ENCODE measurements around the gene CXXC5. TPM values are rescaled to one million over a fixed set of nuclear protein-coding genes. Genes with fewer than 3 reads are reported as not detected.
"Not testable (repeated sequence)": the region's sequence is repeated elsewhere in the genome, so short reads cannot be mapped to it uniquely, and the experiment has no call there.

CXXC5 gene
- total RNA-seq, 1 experiment from 2014 or later = 39.8 TPM

DNA sequence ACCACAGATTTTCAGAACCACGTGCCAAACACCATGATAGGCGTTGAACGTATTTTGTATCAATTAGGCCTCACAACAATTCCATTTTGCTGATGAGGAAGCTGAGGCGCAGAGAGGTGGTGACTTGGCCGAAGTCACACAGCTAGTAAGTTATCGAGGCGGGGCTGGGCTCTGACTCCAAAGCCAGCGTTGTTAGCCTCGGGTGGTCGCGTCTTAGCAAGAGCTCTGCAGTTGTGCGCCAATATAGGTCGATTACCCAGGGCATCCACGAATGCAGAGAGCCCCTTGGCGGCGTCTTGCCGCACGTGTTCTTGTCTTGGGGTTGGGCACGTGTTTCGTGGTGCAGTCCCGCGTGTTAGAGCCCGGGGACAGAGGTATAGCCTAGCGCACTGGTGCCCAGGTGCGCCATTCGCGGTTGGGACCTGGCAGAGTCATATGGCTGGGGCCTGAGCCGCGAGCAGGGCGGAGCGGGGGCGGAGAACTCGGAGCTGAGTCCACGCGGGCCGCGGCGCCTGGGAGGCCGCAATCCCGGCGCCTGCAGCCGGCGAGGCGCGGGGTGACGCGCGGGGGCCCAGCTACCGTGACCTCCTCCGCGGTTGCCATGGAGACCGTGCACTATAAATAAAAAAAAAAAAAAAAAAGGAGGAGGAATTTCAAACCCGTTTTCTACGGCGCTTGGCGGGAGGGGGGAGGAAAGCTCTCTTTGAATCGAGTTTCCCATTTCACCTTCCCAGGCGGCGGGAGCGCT lies 62.3 kb downstream of the CXXC5 start:
- DNase-seq (ENCODE audit: low read depth) = peak; percentile 62

DNA sequence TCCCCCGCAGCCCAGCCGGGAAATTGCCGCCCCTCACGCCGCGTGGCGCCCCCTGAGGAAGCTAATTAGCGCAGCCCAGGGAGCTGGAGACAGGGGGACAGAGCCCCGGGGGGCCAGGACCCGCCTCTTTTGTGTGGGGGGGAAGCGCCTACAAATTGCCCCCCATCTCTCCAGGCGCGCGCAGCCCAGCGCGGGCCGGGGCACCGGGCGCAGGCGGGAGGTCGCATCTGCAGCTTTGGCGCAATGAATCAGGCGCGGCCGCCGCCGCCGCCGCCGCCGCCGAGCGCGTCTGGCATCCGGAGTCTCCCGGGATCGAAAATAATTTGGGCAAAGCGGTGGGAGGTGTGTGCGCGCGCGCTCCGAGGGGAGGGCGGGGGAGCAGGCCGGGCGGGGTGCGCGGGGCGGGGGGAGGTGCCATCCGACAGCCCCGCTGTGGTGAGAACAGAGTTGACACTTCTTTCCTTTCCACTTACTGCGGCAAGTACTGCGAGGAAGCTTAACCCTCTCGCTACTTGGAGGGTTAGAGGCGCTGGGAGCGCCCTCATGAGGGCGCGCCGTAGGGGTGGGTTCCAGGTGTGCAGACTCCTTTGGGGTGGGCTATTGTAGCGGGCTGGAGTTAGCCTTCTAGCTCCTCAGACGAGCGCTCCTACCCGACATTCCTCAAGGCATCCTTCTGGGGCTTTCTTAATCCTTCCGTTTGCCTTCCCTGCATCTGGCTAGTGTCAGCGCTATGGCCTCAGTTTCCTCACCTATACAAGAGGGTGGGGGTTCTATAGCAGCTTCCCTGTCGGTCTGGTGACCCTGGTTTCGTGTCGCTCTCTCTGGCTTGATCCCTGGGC lies 63.1 kb downstream of the CXXC5 start:
- peak; percentile 35 for DNase-seq (ENCODE audit: low read depth)

DNA sequence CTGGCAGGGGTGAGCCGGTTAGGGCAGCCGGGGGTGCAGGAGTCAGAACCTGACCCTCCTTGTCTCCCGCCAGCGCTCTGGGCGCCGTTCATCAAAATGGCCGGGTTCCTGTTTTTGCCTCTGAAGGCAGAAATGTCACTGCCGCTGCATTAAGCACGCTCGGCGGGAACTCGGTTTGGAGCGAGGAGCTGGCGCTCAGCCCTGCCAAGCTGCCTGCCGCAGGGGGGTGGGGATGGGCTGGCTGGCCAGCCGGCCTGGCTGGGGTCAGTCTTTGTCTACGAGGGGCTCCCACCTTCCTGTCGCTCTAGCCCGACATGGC lies 63.7 kb downstream of the CXXC5 start:
- no peak for DNase-seq (ENCODE audit: low read depth)

DNA sequence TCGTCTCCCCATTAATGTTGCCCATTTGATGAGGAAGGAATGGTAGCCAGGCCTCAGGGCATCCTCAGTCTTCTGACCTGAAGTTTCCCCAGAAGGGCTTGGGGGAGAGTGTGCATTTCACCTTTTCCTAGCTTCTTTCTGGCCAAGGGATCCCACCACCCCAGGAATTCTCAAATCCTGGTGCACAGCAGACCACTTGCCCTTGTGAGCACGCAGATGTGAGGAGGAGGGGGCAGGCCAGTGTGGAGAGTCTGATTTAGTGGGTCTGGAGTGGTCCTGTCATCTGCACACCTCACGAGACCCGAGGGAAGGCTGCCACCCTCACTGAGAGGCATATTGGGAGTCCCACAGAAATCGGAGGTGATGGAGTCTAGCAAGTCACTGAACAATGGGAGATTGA lies 64.3 kb downstream of the CXXC5 start:
- no peak for DNase-seq (ENCODE audit: low read depth)

DNA sequence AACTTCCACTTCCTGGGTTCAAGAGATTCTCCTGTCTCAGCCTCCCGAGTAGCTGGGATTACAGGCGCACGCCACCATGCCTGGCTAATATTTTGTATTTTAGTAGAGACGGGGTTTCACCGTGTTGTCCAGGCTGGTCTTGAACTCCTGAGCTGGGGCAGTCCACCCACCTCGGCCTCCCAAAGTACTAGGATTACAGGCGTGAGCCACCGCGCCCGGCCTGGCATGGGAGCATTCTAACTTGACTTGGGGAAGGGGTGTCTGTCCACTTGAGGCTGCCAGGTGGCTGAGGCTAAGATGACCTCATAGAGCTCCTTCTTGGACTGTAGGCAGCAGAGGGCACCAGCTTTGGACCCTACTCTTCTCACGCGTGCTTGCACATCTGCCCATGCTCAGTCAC lies 65.7 kb downstream of the CXXC5 start:
- DNase-seq (ENCODE audit: low read depth) = not testable (repeated sequence)

DNA sequence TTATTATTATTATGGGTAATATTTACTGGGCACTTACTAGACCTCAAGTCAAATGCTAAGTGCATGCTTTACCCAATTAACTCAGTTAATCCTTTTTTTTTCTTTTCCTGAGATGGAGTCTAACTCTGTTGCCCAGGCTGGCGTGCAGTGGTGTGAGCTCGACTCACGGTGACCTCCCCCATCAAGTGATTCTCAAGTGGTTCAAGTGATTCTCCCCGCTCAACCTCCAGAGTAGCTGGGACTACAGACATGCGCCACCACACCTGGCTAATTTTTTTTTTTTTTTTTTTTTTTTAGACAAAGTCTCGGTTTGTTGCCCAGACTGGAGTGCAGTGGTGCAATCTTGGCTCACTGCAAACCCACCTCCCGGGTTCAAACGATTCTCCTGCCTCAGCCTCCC lies 69.1 kb downstream of the CXXC5 start:
- DNase-seq (ENCODE audit: low read depth) = no peak

DNA sequence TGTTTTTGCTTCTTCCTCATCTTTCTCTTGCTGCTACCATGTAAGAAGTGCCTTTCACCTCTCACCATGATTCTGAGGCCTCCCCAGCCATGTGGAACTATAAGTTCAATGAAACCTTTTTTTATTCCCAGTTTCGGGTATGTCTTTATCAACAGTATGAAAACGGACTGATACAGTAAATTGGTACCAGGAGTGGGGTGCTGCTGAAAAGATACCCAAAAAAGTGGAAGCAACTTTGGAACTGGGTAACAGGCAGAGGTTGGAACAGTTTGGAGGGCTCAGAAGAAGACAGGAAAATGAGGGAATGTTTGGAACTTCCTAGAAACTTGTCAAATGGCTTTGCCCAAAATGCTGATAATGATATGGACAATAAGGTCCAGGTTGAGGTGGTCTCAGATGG lies 70.3 kb downstream of the CXXC5 start:
- DNase-seq (ENCODE audit: low read depth) = not testable (repeated sequence)

DNA sequence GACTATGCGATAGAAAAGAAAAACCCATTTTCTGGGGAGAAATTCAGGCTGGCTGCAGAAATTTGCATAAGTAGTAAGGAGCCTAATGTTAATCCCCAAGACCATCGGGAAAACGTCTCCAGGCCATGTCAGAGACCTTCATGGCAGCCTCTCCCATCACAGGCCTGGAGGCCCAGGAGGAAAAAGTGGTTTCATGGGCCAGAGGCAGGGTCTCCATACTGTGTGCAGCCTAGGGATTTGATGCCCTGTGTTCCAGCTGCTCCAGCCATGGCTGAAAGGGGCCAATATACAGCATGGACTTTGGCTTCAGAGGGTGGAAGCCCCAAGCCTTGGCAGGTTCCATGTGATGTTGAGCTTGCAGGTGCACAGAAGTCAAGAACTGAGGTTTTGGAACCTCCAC lies 71.8 kb downstream of the CXXC5 start:
- not testable (repeated sequence) for DNase-seq (ENCODE audit: low read depth)

DNA sequence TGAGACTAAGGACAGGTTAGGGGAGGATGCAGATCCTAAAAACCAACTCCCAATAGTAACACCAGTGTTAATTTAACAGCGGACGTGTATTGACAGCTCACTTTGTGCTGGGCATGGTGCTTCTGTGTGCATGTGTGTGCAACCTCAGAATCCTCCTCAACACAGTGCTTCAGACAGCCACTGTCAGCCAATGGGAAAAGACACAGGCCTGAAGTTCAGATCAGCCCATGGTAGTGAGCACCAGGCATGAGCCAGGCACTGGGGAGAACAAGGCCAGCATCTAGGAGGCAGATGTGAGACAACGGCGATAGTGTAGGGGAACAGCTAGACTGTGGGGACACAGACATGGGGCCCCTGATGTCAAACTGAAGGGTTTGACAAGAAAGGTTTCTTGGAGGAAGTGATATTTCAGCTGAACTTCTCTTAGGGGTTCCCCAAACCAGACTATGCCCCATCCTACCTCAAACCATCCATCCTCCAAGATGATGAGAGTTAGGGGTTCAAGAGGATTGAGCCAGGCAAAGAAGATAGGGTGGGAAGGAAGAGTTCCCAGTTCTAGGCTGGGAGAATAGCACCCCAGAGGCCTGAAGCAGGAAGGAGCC lies 75.9 kb downstream of the CXXC5 start:
- DNase-seq (ENCODE audit: low read depth) = no peak

DNA sequence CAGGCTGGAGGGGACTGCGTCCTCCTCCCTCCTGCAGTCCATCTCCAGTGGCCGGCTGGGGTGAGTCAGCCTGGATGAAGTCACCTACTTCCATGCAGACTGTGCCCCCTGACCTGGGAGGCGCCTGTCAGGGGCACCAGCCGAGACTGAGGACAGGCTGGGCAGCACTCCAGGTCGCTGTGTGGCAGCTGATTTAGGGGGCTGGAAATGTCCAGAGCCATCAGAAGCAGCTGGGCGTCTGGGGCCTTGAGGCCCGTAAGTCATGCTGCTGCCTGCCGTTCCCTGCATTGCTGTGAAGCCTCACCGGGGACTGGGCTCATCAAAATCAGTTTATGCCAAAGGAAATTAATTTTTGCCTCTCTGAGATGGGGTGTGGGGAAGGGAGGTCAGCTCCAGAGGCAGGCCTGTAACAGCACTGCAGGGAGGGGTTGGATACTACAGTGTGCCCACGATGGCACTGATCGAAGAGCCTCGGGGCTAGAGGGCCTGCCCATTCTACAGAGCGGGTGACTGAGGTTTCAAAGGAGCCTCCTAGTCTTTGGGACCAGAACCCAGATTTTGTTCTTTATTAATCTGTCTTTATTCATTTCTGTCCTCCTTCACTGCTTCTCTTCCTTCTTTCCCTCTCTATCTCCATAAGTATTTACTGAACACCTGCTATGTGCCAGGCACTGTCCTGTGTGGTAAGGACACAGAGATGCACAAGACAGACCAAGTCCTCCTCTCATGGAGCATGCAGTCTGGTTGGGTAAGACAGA lies 77.1 kb downstream of the CXXC5 start:
- peak; percentile 91 for DNase-seq (ENCODE audit: low read depth)

DNA sequence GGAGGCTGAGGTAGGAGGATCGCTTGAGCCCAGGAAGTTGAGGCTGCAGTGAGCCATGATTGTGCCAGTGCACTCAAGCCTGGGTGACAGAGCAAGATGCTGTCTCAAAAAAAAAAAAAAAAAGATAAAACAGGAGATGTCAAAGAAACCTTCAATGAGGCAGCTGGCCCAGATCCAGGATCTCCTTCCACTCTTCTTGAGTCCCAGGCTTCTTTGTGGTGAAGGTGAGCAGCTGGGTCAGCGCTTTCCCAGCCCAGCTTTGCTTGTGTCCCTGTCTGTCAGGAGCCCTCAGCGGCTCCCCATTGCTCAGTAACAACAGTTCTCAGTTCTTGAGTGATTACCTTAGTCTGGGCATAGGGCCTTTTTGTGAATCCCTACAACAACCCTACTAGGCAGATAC lies 78.1 kb downstream of the CXXC5 start:
- DNase-seq (ENCODE audit: low read depth) = no peak

DNA sequence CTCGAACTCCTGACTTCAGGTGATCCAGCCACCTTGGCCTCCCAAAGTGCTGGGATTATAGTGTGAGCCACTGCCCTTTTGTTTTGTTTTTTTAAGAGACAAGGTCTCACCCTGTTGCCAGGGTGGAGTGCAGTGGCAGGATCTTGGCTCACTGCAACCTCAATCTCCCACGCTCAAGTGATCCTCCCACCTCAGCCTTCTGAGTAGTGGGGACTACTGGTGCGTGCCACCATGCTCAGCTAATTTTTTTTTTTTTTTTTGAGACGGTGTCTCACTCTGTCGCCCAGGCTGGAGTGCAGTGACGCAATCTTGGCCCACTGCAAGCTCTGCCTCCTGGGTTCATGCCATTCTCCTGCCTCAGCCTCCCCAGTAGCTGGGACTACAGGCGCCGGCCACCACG lies 79.5 kb downstream of the CXXC5 start:
- not testable (repeated sequence) for DNase-seq (ENCODE audit: low read depth)

DNA sequence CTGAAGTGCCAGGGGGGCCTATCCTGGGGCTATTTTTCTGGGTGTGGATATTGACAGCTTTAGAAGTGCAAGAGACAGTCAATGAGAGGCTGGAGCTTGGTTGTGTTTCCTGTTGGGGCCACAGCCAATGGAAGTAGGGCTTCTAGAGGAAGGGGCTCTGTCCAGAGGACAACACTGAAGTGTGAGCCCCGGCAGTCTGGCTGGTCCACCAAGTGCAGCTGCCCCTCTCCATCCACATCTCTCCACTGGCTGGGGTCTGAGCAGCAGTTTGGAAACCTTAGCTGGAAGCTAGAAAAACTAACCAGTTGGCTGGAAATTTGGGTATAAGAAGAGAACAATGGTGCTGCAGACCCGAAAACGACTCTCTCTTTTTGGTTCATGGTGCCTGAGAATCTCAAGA lies 83.1 kb downstream of the CXXC5 start:
- DNase-seq (ENCODE audit: low read depth) = no peak

DNA sequence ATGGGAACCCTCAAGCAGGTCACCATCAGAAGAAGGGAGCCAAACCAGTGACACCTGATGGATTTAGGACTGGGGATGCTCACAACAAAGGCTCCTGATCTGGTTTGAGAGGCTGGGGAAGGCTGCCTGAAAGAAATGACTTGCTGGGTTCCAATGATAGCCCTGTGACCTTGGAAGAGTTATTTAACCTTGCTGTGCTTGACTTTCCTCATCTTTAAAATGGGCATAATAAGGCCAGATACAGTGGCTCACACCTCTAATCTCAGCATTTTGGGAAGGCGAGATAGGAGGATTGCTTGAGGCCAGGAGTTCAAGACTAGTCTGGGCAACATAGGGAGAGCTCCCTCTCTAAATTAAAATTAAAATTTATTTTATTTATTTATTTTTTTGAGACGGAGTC lies 83.9 kb downstream of the CXXC5 start:
- no peak for DNase-seq (ENCODE audit: low read depth)

DNA sequence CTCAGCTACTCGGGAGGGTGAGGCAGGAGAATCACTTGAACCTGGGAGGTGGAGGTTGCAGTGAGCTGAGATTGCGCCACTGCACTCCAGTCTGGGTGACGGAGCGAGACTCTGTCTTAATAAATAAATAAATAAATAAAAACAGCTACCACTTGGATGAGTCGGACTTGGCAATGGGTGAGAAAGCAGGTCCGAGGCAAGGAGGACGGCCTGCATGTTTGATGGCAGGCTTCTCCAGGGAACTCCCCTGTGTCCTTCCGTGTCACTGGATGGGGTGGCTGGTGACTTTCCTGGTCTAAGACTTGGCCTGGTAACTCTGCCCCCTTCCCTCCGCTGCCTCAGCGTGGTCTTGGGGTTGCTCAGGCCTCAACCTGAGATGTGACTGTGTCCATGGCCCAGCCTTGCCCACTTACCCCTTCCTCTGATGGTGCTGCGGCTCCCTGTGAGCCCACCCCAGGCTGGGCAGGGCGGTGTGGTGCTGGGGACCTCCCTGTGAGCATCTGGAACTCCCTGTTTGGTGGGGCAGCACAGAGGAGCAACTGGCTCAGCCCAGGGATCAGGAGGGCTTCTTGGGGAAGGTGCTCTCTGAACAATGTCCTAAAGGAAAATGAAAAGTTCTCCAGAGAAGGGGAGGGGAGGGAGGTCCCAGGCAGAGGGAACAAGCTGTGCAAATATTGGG lies 85.0 kb downstream of the CXXC5 start:
- no peak for DNase-seq (ENCODE audit: low read depth)

Other genes with a start within 250 kb of the CXXC5 start
- gene SPATA24, start 244.3 kb upstream of the CXXC5 start, total RNA-seq (2014; rRNA removed; shearing (Covaris generic)) = 4.7 and 6.1 TPM in 2 replicates
- 8.7 and 10.3 TPM in 2 replicates for gene DNAJC18, start 208.8 kb upstream of the CXXC5 start, total RNA-seq (2014; rRNA removed; shearing (Covaris generic))
- 0.29 and 0.60 TPM in 2 replicates for gene ECSCR, start 185.6 kb upstream of the CXXC5 start, total RNA-seq (2014; rRNA removed; shearing (Covaris generic))
- gene SMIM33, start 177.3 kb upstream of the CXXC5 start, total RNA-seq (2014; rRNA removed; shearing (Covaris generic)) = not detected in 2 replicates
- gene STING1, start 165.6 kb upstream of the CXXC5 start, total RNA-seq (2014; rRNA removed; shearing (Covaris generic)) = 9.7 and 10.4 TPM in 2 replicates
- gene UBE2D2, start 87.0 kb upstream of the CXXC5 start, total RNA-seq (2014; rRNA removed; shearing (Covaris generic)) = 75.7 and 83.7 TPM in 2 replicates
- not detected in 2 replicates for gene PSD2, start 147.5 kb downstream of the CXXC5 start, total RNA-seq (2014; rRNA removed; shearing (Covaris generic))

Measured in RPMI7951 (cell line).